Activated CD4-positive, alpha-beta T cell treated with anti-CD3 and anti-CD28 coated beads, Interleukin-10, Interleukin-2, amounts not matched to agents 100 ng/mL and 50 ng/mL, durations not matched to agents 16 hours and 8 hours (primary cell): ENCODE data around the gene MCCC1.
"Not testable (repeated sequence)": the region's sequence is repeated elsewhere in the genome, so short reads cannot be mapped to it uniquely, and the experiment has no call there.

ENCODE experiments used
- DNase-seq: peaks from one replicate; pipeline ENCODE4 v3.0.0-alpha.2; 2020

The MCCC1 gene

GRCh38 chr3:183038757-183039156 lies 60.5 kb downstream of the MCCC1 start:
- no peak for DNase-seq

GRCh38 chr3:183038221-183038620 lies 61.1 kb downstream of the MCCC1 start:
- no peak for DNase-seq

GRCh38 chr3:183033746-183034145 lies 65.5 kb downstream of the MCCC1 start:
- DNase-seq = no peak

- DNase-seq = no peak
Measured at GRCh38 chr3:183032880-183033555, 66.3 kb downstream of the MCCC1 start.

- DNase-seq = no peak
Measured at GRCh38 chr3:183031826-183032225, 67.5 kb downstream of the MCCC1 start.

GRCh38 chr3:183028416-183028815 lies 70.9 kb downstream of the MCCC1 start:
- no peak for DNase-seq

GRCh38 chr3:183027276-183027675 lies 72.0 kb downstream of the MCCC1 start:
- no peak for DNase-seq

GRCh38 chr3:183022936-183023516 lies 76.3 kb downstream of the MCCC1 start:
- DNase-seq = no peak

GRCh38 chr3:183018421-183019192 lies 80.7 kb downstream of the MCCC1 start:
- DNase-seq = no peak

GRCh38 chr3:183015185-183015584 lies 84.1 kb downstream of the MCCC1 start:
- DNase-seq = no peak

GRCh38 chr3:183013856-183014255 lies 85.4 kb downstream of the MCCC1 start:
- no peak for DNase-seq

GRCh38 chr3:183013074-183013473 lies 86.2 kb downstream of the MCCC1 start:
- DNase-seq = no peak

GRCh38 chr3:183008800-183009199 lies 90.5 kb downstream of the MCCC1 start:
- no peak for DNase-seq

- DNase-seq = no peak
Measured at GRCh38 chr3:183008303-183008702, 91.0 kb downstream of the MCCC1 start.

GRCh38 chr3:183006396-183007002 lies 92.8 kb downstream of the MCCC1 start:
- no peak for DNase-seq

- no peak for DNase-seq
Measured at GRCh38 chr3:182999767-183000166, 99.5 kb downstream of the MCCC1 start.

GRCh38 chr3:182993486-182994201 lies 105.7 kb downstream of the MCCC1 start:
- not testable (repeated sequence) for DNase-seq

- no peak for DNase-seq
Measured at GRCh38 chr3:182989566-182989965, 109.7 kb downstream of the MCCC1 start.

- DNase-seq = no peak
Measured at GRCh38 chr3:182986021-182986420, 113.3 kb downstream of the MCCC1 start.

- no peak for DNase-seq
Measured at GRCh38 chr3:182983876-182984275, 115.4 kb downstream of the MCCC1 start.

- DNase-seq = no peak
Measured at GRCh38 chr3:182981038-182981380, 118.3 kb downstream of the MCCC1 start.

GRCh38 chr3:182980204-182981037 lies 118.9 kb downstream of the MCCC1 start, which contains the start of gene DCUN1D1:
TSS of gene DCUN1D1 (minus strand) at chr3:182980538. CDS start at chr3:182980489, 49 bp downstream.
- peak; percentile 93 for DNase-seq
